A549 treated with Hydrocortisone at 1 μM for 4 hours (cell line): ENCODE measurements around the gene ZNF24. TPM values are rescaled to one million over a fixed set of nuclear protein-coding genes. Genes with fewer than 3 reads are reported as not detected.

Experiments
- total RNA-seq: library from RNA; stranded (reverse); fragments of 200-300 nt; extraction: Qiagen RNA extraction; gene quantifications from 5 replicates; pipeline ENCODE4 v1.2.3, GENCODE V29; 2022

The ZNF24 gene
- total RNA-seq = 9.9 to 14.6 TPM (median 11.7 TPM) in 5 replicates

DNA sequence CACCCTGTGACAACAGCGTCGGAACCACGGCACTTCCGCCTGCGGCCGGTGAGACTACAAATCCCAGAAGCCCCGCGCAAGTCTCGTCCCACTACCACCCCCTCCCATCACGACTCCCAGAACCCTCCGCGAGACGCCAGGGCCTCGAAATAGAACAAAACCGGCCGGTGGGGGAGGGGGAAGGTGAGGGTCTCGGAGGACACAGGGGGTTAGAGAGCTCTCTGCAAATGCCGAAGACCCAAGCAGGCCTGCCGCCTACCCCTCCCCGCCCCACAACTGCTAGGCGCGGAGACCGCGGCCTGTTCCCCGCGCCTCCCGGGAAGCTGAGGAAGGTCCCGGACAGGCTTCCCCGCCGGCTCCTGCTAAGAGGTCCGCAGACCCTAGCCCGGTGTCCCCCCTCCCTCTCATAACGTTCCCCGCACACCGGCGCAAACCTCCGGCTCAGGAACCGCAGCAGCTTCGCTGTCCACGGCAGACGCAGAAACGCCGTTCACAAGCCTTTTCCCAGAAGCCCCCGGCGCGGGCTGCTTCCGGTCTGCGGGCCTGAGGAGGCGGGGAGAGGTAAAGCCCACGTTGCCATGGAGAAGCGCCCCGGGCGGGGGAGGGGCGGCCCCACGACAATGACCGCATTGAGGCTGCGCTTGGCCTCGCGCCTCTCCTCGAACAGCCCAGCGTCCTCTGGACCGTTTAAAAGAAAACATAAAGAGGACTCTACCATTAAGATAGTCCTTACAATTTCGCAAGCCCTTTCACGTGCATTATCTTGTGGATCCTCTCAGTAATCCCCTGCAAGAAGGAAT is at the start of gene ZNF24:
Gene ZNF24 (minus strand): TSS at position 485 of the 800 bp plus-strand sequence. CDS start 3,770 bp downstream, outside the sequence.

DNA sequence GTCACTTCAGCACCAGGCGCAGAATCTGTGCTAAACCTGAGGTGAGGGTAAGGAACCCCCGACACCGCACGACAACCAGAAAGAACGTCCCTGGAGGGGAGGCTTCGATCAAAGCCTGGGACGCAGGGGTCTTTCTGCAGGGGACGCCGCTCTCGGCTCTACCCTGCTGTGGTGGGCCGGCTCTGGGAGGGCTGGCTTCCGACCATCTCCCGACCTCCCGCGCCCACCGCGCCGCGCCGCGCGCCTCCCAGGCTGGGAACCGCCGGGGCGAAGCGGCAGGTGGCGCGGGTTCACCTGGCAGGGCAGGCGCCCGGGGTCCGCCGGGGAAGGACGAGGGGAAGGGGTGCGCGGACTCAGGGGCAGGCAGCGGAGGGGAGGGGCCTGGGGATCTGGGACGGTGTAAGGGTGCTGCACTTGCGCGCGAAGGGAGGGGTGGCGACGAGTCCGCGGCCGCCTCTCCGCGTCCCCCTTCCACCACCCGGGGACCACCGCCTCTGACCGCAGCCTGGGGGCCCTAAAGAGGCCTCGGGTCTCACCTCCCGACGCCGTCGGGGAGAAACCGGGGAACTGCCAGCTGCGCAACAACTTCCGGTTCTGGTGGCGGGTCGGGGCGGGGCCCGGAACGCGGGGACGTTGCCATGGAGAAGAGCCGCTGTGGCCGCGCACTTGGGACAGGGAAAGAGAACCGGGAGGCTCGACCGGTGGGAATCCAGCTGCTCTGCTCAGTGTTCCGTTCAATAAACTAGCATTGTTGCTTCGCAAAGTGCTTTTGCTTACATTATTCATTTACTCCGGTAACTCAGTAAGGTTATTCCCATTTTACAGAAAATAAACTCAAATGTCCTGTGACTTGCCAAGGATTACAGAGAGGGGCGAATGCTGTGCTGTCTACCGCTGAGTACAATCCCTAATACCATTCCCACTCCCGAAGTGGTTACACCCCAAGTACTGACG is 32.8 kb upstream of the ZNF24 start, which contains the start of gene ZNF396:
Gene ZNF396 (minus strand): TSS at position 596 of the 954 bp plus-strand sequence. CDS start 3,045 bp downstream, outside the sequence.

DNA sequence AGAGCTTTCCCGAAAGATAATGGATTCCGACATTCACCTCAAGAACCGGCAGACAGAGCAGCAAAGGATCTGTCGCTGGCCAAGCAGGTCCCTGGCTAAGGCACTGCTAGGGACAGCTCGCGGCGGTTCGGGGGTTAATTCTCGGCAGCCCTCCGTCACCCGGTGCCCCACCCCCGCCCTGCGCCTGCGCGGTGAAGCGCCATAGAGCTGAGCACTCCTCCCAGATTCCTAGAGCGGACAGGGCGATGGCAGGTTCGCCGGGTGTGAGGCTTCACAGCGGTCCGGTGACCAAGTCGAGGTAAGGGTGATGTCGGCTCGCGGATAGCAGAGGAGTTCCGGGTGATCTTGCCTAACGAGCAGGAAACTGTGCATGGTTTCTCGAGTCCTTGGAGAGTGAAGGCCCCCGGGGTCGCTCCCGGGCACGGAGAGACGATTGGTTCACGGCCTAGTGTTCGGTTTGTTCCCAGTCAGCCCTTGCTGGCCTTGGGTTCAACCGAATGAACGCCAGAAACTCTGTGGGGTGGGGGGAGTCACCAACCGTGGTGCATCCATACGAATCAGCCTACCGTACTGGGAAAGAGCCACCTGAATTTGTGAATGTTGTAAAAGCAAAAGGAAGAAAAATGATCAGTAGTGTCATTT is 54.0 kb downstream of the ZNF24 start, which contains the start of gene ZSCAN30:
Gene ZSCAN30 (minus strand): TSS at position 136 of the 642 bp plus-strand sequence. CDS start 25,877 bp downstream, outside the sequence.

Other genes with a start within 250 kb of the ZNF24 start
- 2.9 to 6.0 TPM (median 4.3 TPM) in 5 replicates for gene ZNF397, start 103.4 kb downstream of the ZNF24 start, total RNA-seq
- 0.54 to 0.99 TPM (median 0.86 TPM) in 5 replicates for gene ZSCAN30, start 54.2 kb downstream of the ZNF24 start, total RNA-seq
- gene ZNF396, start 32.9 kb upstream of the ZNF24 start, total RNA-seq = 0.66 to 0.88 TPM (median 0.78 TPM) in 5 replicates
- gene INO80C, start 153.5 kb upstream of the ZNF24 start, total RNA-seq = 22.2 to 25.5 TPM (median 25.0 TPM) in 5 replicates
- 62.7 to 97.4 TPM (median 77.9 TPM) in 5 replicates for gene GALNT1, start 237.3 kb upstream of the ZNF24 start, total RNA-seq